ENCODE measurements around the gene VTI1A.
A peak's percentile ranks its signal among the peaks of the same experiment; 100 is the strongest.
"Not testable (repeated sequence)": the region's sequence is repeated elsewhere in the genome, so short reads cannot be mapped to it uniquely, and the experiment has no call there.

The VTI1A gene

GRCh38 chr10:112454910-112455779 lies 8.1 kb downstream of the VTI1A start:
- DNase-seq (ENCODE audit: low read depth in 1 of 2, low spot score in 1 of 2): no peak

- no peak for DNase-seq (ENCODE audit: low read depth in 1 of 2, low spot score in 1 of 2)
These were observed 9.5 kb downstream of the VTI1A start for GRCh38 chr10:112456533-112456932.

- DNase-seq (ENCODE audit: low read depth in 1 of 2, low spot score in 1 of 2): no peak
These were observed 13.4 kb downstream of the VTI1A start for GRCh38 chr10:112460366-112460765.

- DNase-seq (ENCODE audit: low read depth in 1 of 2, low spot score in 1 of 2): peak in 1 of 2 donors; percentile 11
These were observed 14.2 kb downstream of the VTI1A start for GRCh38 chr10:112461029-112461887.

GRCh38 chr10:112464074-112464473 lies 17.1 kb downstream of the VTI1A start:
- DNase-seq (ENCODE audit: low read depth in 1 of 2, low spot score in 1 of 2): not testable (repeated sequence)

- DNase-seq (ENCODE audit: low read depth in 1 of 2, low spot score in 1 of 2): no peak
These were observed 18.4 kb downstream of the VTI1A start for GRCh38 chr10:112465299-112465883.

GRCh38 chr10:112466802-112467201 lies 19.8 kb downstream of the VTI1A start:
- no peak for DNase-seq (ENCODE audit: low read depth in 1 of 2, low spot score in 1 of 2)

- no peak for DNase-seq (ENCODE audit: low read depth in 1 of 2, low spot score in 1 of 2)
These were observed 20.6 kb downstream of the VTI1A start for GRCh38 chr10:112467541-112468075.

- no peak for DNase-seq (ENCODE audit: low read depth in 1 of 2, low spot score in 1 of 2)
These were observed 25.0 kb downstream of the VTI1A start for GRCh38 chr10:112471878-112472487.

- no peak for DNase-seq (ENCODE audit: low read depth in 1 of 2, low spot score in 1 of 2)
These were observed 28.7 kb downstream of the VTI1A start for GRCh38 chr10:112475575-112476218.

GRCh38 chr10:112481602-112482001 lies 34.6 kb downstream of the VTI1A start:
- no peak for DNase-seq (ENCODE audit: low read depth in 1 of 2, low spot score in 1 of 2)

- no peak for DNase-seq (ENCODE audit: low read depth in 1 of 2, low spot score in 1 of 2)
These were observed 37.4 kb downstream of the VTI1A start for GRCh38 chr10:112484399-112484798.

GRCh38 chr10:112487964-112488363 lies 40.9 kb downstream of the VTI1A start:
- DNase-seq (ENCODE audit: low read depth in 1 of 2, low spot score in 1 of 2): no peak

GRCh38 chr10:112490545-112490944 lies 43.5 kb downstream of the VTI1A start:
- no peak for DNase-seq (ENCODE audit: low read depth in 1 of 2, low spot score in 1 of 2)

GRCh38 chr10:112491144-112491543 lies 44.1 kb downstream of the VTI1A start:
- no peak for DNase-seq (ENCODE audit: low read depth in 1 of 2, low spot score in 1 of 2)

GRCh38 chr10:112492736-112493135 lies 45.7 kb downstream of the VTI1A start:
- no peak for DNase-seq (ENCODE audit: low read depth in 1 of 2, low spot score in 1 of 2)

- no peak for DNase-seq (ENCODE audit: low read depth in 1 of 2, low spot score in 1 of 2)
These were observed 50.4 kb downstream of the VTI1A start for GRCh38 chr10:112497347-112497950.

- DNase-seq (ENCODE audit: low read depth in 1 of 2, low spot score in 1 of 2): no peak
These were observed 51.8 kb downstream of the VTI1A start for GRCh38 chr10:112498806-112499205.

- DNase-seq (ENCODE audit: low read depth in 1 of 2, low spot score in 1 of 2): not testable (repeated sequence)
These were observed 53.0 kb downstream of the VTI1A start for GRCh38 chr10:112499985-112500384.

GRCh38 chr10:112502536-112502935 lies 55.5 kb downstream of the VTI1A start:
- DNase-seq (ENCODE audit: low read depth in 1 of 2, low spot score in 1 of 2): no peak

Data from activated CD4-positive, alpha-beta T cell treated with anti-CD3 and anti-CD28 coated beads, Interleukin-2, amount 50 U/mL, for 24 hours (primary cell).